CD4-positive, alpha-beta T cell (primary cell): ENCODE data around the gene CAMKK2. TPM values are rescaled to one million over a fixed set of nuclear protein-coding genes. Genes with fewer than 3 reads are reported as not detected.

Experiments
- ATAC-seq: fragments of 200-7000 bp; cut with Tn5 transposase; one replicate; pipeline ENCODE4 v1.10.0; 2022; ENCODE audit warnings: mild to moderate bottlenecking; ENCODE audit not compliant: poor library complexity
- CTCF ChIA-PET: fragments of 350-600 bp; sonication (Branson Sonifier 250); formaldehyde crosslinking; loops from one replicate; lab custom pipeline; 2021; ENCODE audit warnings: antibody characterized with exemption, inconsistent platforms; lab: Charles Lee
- POLR2A ChIA-PET: fragments of 350-600 bp; sonication (Branson Sonifier 250); formaldehyde crosslinking; loops from one replicate; lab custom pipeline; 2021; ENCODE audit warnings: antibody characterized with exemption, inconsistent platforms; lab: Charles Lee
- DNase-seq, 14 experiments: peaks; one replicate each; pipeline ENCODE4 v3.0.0-alpha.2; 2013 to 2020; ENCODE audit warnings: mixed read lengths in 2 of 14
- H3K27ac ChIP-seq, 2 donors: one replicate each; pipeline versions ENCODE4 v1.5.1 to v1.7.0; 2013; ENCODE audit warnings: low read length in 2 of 2, low read depth in 1 of 2, mild to moderate bottlenecking in 1 of 2
- H3K27me3 ChIP-seq, 2 experiments: 1 replicate in 1 of 2; 2 replicates in 1 of 2; pipeline versions ENCODE4 v1.6.1 to v1.7.0; 2013; ENCODE audit warnings: low read length in 2 of 2, control low read depth in 1 of 2, mild to moderate bottlenecking in 1 of 2, moderate library complexity in 1 of 2; ENCODE audit not compliant: insufficient read depth in 2 of 2, control insufficient read depth in 1 of 2
- H3K36me3 ChIP-seq: one replicate; pipeline ENCODE4 v1.6.1; 2013; ENCODE audit warnings: low read length, control low read depth; ENCODE audit not compliant: insufficient read depth
- H3K4me1 ChIP-seq: one replicate; pipeline ENCODE4 v1.6.1; 2013; ENCODE audit warnings: low read length, control low read depth; ENCODE audit not compliant: insufficient read depth
- H3K4me3 ChIP-seq: one replicate; pipeline ENCODE4 v1.5.1; 2013; ENCODE audit warnings: mild to moderate bottlenecking, low read length, moderate library complexity
- H3K9me3 ChIP-seq, 2 experiments: 1 replicate in 1 of 2; 2 replicates in 1 of 2; pipeline versions ENCODE4 v1.6.1 to v1.7.0; 2013; ENCODE audit warnings: low read length in 2 of 2, mild to moderate bottlenecking in 2 of 2, control low read depth in 1 of 2, moderate library complexity in 1 of 2; ENCODE audit not compliant: control insufficient read depth in 1 of 2, insufficient read depth in 1 of 2
- H3K27ac Mint-ChIP-seq: one replicate; pipeline ENCODE4 v1.8.0; 2020; ENCODE audit warnings: mixed read lengths
- H3K27me3 Mint-ChIP-seq: one replicate; pipeline ENCODE4 v1.8.0; 2021; ENCODE audit warnings: mixed read lengths
- H3K36me3 Mint-ChIP-seq: one replicate; pipeline ENCODE4 v1.8.0; 2021; ENCODE audit warnings: low read depth, mixed read lengths
- H3K4me1 Mint-ChIP-seq: one replicate; pipeline ENCODE4 v1.8.0; 2021; ENCODE audit warnings: low read depth, mixed read lengths
- H3K4me3 Mint-ChIP-seq: one replicate; pipeline ENCODE4 v1.8.0; 2020; ENCODE audit warnings: mild to moderate bottlenecking, mixed read lengths
- H3K9me3 Mint-ChIP-seq: one replicate; pipeline ENCODE4 v1.8.0; 2020; ENCODE audit warnings: mixed read lengths
- CTCF ChIP-seq: fragments of 200-600 bp; IDR thresholded peaks from one replicate; pipeline ENCODE4 v1.8.0; 2022; ENCODE audit warnings: antibody characterized with exemption, mild to moderate bottlenecking
- intact Hi-C, 2 experiments: fragments of 100-400 bp; cut with DNase I in 1 of 2; cut with micrococcal nuclease in 1 of 2; formaldehyde crosslinking; loops; one replicate each; pipeline versions ENCODE4 v1.15.1 to v1.9.0; 2023 to 2025; cut with DNase I, micrococcal nuclease
- total RNA-seq, 174 experiments: library from RNA in 2 of 174; stranded (reverse) in 2 of 174; gene quantifications; one replicate each; pipeline ENCODE4 v1.2.3 and lab custom pipeline; 2021 to 2026

The CAMKK2 gene
- total RNA-seq, 2 experiments from 2014 or later: 6.7 to 6.8 TPM

- no peak for TF ChIP-seq CTCF
- H3K4me1 Mint-ChIP-seq: peaks cover 20% of the 10 kb centered on the region
- no peaks in the 10 kb centered on the region for H3K9me3 Mint-ChIP-seq
- H3K4me3 Mint-ChIP-seq: no peak overlapping the region
- no peak for DNase-seq
- no peaks in the 10 kb centered on the region for H3K27me3 Mint-ChIP-seq
- CTCF ChIA-PET: no interaction called here
- POLR2A ChIA-PET: no interaction called here
- H3K36me3 ChIP-seq: peaks cover 54% of the 10 kb centered on the region
- no peak overlapping the region for H3K27ac ChIP-seq
- ATAC-seq: no peak
- peaks cover 29% of the 10 kb centered on the region for H3K36me3 Mint-ChIP-seq
- peaks cover 16% of the 10 kb centered on the region for H3K4me1 ChIP-seq
- intact Hi-C loops: no loop called here
- no peak overlapping the region for H3K27ac Mint-ChIP-seq
- no peaks in the 10 kb centered on the region for H3K9me3 ChIP-seq
- H3K27me3 ChIP-seq: no peaks in the 10 kb centered on the region
- H3K4me3 ChIP-seq: no peak overlapping the region
Measured at GRCh38 chr12:121245951-121246350, 50.6 kb downstream of the CAMKK2 start.

GRCh38 chr12:121245031-121245430 is 51.5 kb downstream of the CAMKK2 start:
- peaks cover 50% of the 10 kb centered on the region for H3K36me3 ChIP-seq
- DNase-seq: no peak
- Mint-ChIP-seq H3K36me3 (peaks cover 24% of the 10 kb centered on the region), H3K27me3 (no peaks in the 10 kb centered on the region), H3K4me1 (peaks cover 29% of the 10 kb centered on the region), H3K4me3 (no peak overlapping the region), H3K9me3 (no peaks in the 10 kb centered on the region), H3K27ac (no peak overlapping the region)
- TF ChIP-seq CTCF: no peak
- ChIA-PET POLR2A (no interaction called here), CTCF (no interaction called here)
- peaks cover 25% of the 10 kb centered on the region for H3K4me1 ChIP-seq
- no peak overlapping the region for H3K4me3 ChIP-seq
- ATAC-seq: no peak
- no peak overlapping the region for H3K27ac ChIP-seq
- H3K27me3 ChIP-seq: no peaks in the 10 kb centered on the region
- no peaks in the 10 kb centered on the region for H3K9me3 ChIP-seq
- intact Hi-C loops: no loop called here

- ChIA-PET POLR2A (interaction anchor here (0.8 to 2.9 kb wide), 6 partner anchors 11 to 159 kb away, joined by 3 to 43 read pairs (median 6); partner anchors contain the start of genes CAMKK2, P2RX4 and RNF34), CTCF (interaction anchor here (0.6 to 3.2 kb wide), 4 partner anchors 11 to 669 kb away, joined by 3 to 18 read pairs (median 4); no protein-coding TSS in a partner anchor)
- peaks cover 51% of the 10 kb centered on the region for H3K4me1 Mint-ChIP-seq
- H3K36me3 Mint-ChIP-seq: peaks cover 19% of the 10 kb centered on the region
- H3K27ac Mint-ChIP-seq: peak overlapping the region; percentile 100
- peaks cover 45% of the 10 kb centered on the region for H3K4me1 ChIP-seq
- peak overlapping the region; percentile 86 to 88 for H3K27ac ChIP-seq
- peak overlapping the region; percentile 90 for H3K4me3 Mint-ChIP-seq
- no peak for ATAC-seq
- H3K27me3 Mint-ChIP-seq: no peaks in the 10 kb centered on the region
- no peaks in the 10 kb centered on the region for H3K9me3 ChIP-seq
- no peaks in the 10 kb centered on the region for H3K27me3 ChIP-seq
- TF ChIP-seq CTCF: no peak
- H3K4me3 ChIP-seq: peak overlapping the region; percentile 47
- peaks cover 25% of the 10 kb centered on the region for H3K36me3 ChIP-seq
- intact Hi-C loops: loop anchor here in 1 of 2 experiments (2.0 to 5.0 kb wide), 3 partner anchors 17 to 554 kb away; partner anchors contain the start of genes ANAPC5 and MLEC
- no peaks in the 10 kb centered on the region for H3K9me3 Mint-ChIP-seq
- peak in 2 of 14 experiments; percentile 28 to 51 for DNase-seq
Measured at GRCh38 chr12:121241156-121241970, 55.1 kb downstream of the CAMKK2 start.
